Measurements from ENCODE around the gene SOX1.

SOX1 gene

GRCh38 chr13:112061367-112062061 is 5.4 kb upstream of the SOX1 start:
- Histone ChIP-seq H3K36me3 (ENCODE audit: control insufficient read depth in 1 of 2, insufficient read depth in 2 of 2, low read depth in 1 of 2, low read length in 2 of 2) (no peaks in the 10 kb centered on the region), H3K4me3 (ENCODE audit: insufficient read depth in 1 of 2, low read depth in 1 of 2, low read length in 2 of 2) (no peak overlapping the region), H2AFZ (ENCODE audit: low read depth, low read length) (no peak overlapping the region), H2BK5ac (ENCODE audit: low read depth, low read length, poor library complexity, severe bottlenecking) (no peak overlapping the region), H2BK12ac (ENCODE audit: low read length in 2 of 2) (no peak overlapping the region), H3K18ac (ENCODE audit: low read depth in 1 of 2, low read length in 2 of 2) (no peak overlapping the region), H3K4me2 (ENCODE audit: low read length, poor library complexity, severe bottlenecking) (no peak overlapping the region), H3K14ac (ENCODE audit: low read length in 2 of 2) (no peak overlapping the region), H4K91ac (ENCODE audit: low read length) (no peak overlapping the region), H4K8ac (ENCODE audit: low read length) (no peak overlapping the region), H3K9me3 (ENCODE audit: control insufficient read depth, low read length) (peaks cover 3% of the 10 kb centered on the region), H3K9ac (ENCODE audit: low read length) (no peak overlapping the region), H3K27ac (ENCODE audit: low read length, poor library complexity, severe bottlenecking) (no peak overlapping the region), H2BK15ac (ENCODE audit: low read depth, poor library complexity, severe bottlenecking) (no peak overlapping the region), H3K79me1 (replicated peaks; ENCODE audit: low read length, poor library complexity, severe bottlenecking) (no peaks in the 10 kb centered on the region), H3K27me3 (ENCODE audit: control insufficient read depth in 1 of 2, insufficient read depth in 1 of 2, low read length in 2 of 2) (peaks cover 94 to 97% of the 10 kb centered on the region in 2 experiments), H3K4me1 (ENCODE audit: control insufficient read depth, insufficient read depth, low read depth, low read length) (peaks cover 16% of the 10 kb centered on the region), H3K23ac (ENCODE audit: low read length in 2 of 2) (no peak overlapping the region), H3K4ac (ENCODE audit: low read depth in 1 of 2, low read length in 2 of 2) (no peak overlapping the region), H2AK5ac (ENCODE audit: low read length, severe bottlenecking) (no peak overlapping the region), H2BK120ac (ENCODE audit: low read depth, low read length) (no peak overlapping the region)
- DNase-seq = no peak
- WGBS = 2% methylated on average over 49 of the region's 52 CpGs

DNA sequence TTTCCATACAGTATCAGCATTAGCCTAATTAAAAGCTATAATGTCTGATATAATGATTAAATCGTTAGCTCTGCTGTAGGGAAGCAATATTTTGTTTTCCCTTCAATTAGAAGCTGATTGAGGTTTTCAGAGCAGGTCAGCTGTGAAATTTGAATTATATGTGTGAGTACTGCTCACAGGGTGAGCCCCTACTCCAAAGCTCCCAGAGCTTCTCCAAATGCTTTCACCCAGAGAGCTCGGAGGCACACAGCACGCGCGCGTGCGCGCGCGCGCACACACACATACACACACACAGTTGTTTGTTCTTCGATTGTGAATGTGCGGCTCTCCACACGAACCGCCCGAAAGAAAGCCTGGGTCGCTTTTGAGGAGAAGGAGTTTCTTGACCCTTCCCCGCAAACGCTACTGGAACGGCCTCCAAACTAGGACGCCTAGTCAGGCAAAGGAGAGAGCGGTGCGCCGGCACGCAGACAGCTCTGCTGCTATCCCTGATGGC is 4.8 kb upstream of the SOX1 start:
- H2AFZ ChIP-seq (ENCODE audit: low read depth, low read length) = no peak overlapping the region
- no peak overlapping the region for H2BK5ac ChIP-seq (ENCODE audit: low read depth, low read length, poor library complexity, severe bottlenecking)
- H3K9ac ChIP-seq (ENCODE audit: low read length) = no peak overlapping the region

GRCh38 chr13:112062571-112063570 is 4.1 kb upstream of the SOX1 start:
- Histone ChIP-seq H3K36me3 (ENCODE audit: control insufficient read depth in 1 of 2, insufficient read depth in 2 of 2, low read depth in 1 of 2, low read length in 2 of 2) (no peaks in the 10 kb centered on the region), H4K91ac (ENCODE audit: low read length) (no peak overlapping the region), H3K9me3 (ENCODE audit: control insufficient read depth, low read length) (peaks cover 3% of the 10 kb centered on the region), H3K23ac (ENCODE audit: low read length in 2 of 2) (no peak overlapping the region), H2BK120ac (ENCODE audit: low read depth, low read length) (no peak overlapping the region), H3K79me1 (replicated peaks; ENCODE audit: low read length, poor library complexity, severe bottlenecking) (no peaks in the 10 kb centered on the region), H2BK15ac (ENCODE audit: low read depth, poor library complexity, severe bottlenecking) (no peak overlapping the region), H2AK5ac (ENCODE audit: low read length, severe bottlenecking) (no peak overlapping the region), H3K27ac (ENCODE audit: low read length, poor library complexity, severe bottlenecking) (no peak overlapping the region), H3K9ac (ENCODE audit: low read length) (no peak overlapping the region), H3K4ac (ENCODE audit: low read depth in 1 of 2, low read length in 2 of 2) (no peak overlapping the region), H3K14ac (ENCODE audit: low read length in 2 of 2) (no peak overlapping the region), H3K27me3 (ENCODE audit: control insufficient read depth in 1 of 2, insufficient read depth in 1 of 2, low read length in 2 of 2) (peaks cover 83 to 93% of the 10 kb centered on the region in 2 experiments), H4K8ac (ENCODE audit: low read length) (no peak overlapping the region), H3K4me1 (ENCODE audit: control insufficient read depth, insufficient read depth, low read depth, low read length) (peaks cover 16% of the 10 kb centered on the region), H2AFZ (ENCODE audit: low read depth, low read length) (no peak overlapping the region), H3K4me3 (ENCODE audit: insufficient read depth in 1 of 2, low read depth in 1 of 2, low read length in 2 of 2) (no peak overlapping the region), H2BK5ac (ENCODE audit: low read depth, low read length, poor library complexity, severe bottlenecking) (no peak overlapping the region), H3K4me2 (ENCODE audit: low read length, poor library complexity, severe bottlenecking) (no peak overlapping the region), H3K18ac (ENCODE audit: low read depth in 1 of 2, low read length in 2 of 2) (no peak overlapping the region), H2BK12ac (ENCODE audit: low read length in 2 of 2) (no peak overlapping the region)
- WGBS = 3% methylated on average over 53 of the region's 78 CpGs
- no peak for DNase-seq

More for the DNA sequence above, 4.8 kb upstream of the SOX1 start:
- no peak overlapping the region for H4K91ac ChIP-seq (ENCODE audit: low read length)
- no peak for DNase-seq
- H3K18ac ChIP-seq (ENCODE audit: low read depth in 1 of 2, low read length in 2 of 2) = no peak overlapping the region
- no peaks in the 10 kb centered on the region for H3K36me3 ChIP-seq (ENCODE audit: control insufficient read depth in 1 of 2, insufficient read depth in 2 of 2, low read depth in 1 of 2, low read length in 2 of 2)
- H3K4ac ChIP-seq (ENCODE audit: low read depth in 1 of 2, low read length in 2 of 2) = no peak overlapping the region
- H2BK15ac ChIP-seq (ENCODE audit: low read depth, poor library complexity, severe bottlenecking) = no peak overlapping the region
- peaks cover 88 to 93% of the 10 kb centered on the region in 2 experiments for H3K27me3 ChIP-seq (ENCODE audit: control insufficient read depth in 1 of 2, insufficient read depth in 1 of 2, low read length in 2 of 2)
- peaks cover 3% of the 10 kb centered on the region for H3K9me3 ChIP-seq (ENCODE audit: control insufficient read depth, low read length)
- no peak overlapping the region for H2AK5ac ChIP-seq (ENCODE audit: low read length, severe bottlenecking)
- no peak overlapping the region for H3K14ac ChIP-seq (ENCODE audit: low read length in 2 of 2)
- no peak overlapping the region for H3K4me3 ChIP-seq (ENCODE audit: insufficient read depth in 1 of 2, low read depth in 1 of 2, low read length in 2 of 2)
- H3K23ac ChIP-seq (ENCODE audit: low read length in 2 of 2) = no peak overlapping the region
- no peak overlapping the region for H3K4me2 ChIP-seq (ENCODE audit: low read length, poor library complexity, severe bottlenecking)
- H3K27ac ChIP-seq (ENCODE audit: low read length, poor library complexity, severe bottlenecking) = no peak overlapping the region
- peaks cover 19% of the 10 kb centered on the region for H3K4me1 ChIP-seq (ENCODE audit: control insufficient read depth, insufficient read depth, low read depth, low read length)
- WGBS = 10% methylated on average over 24 of the region's 25 CpGs
- H4K8ac ChIP-seq (ENCODE audit: low read length) = no peak overlapping the region
- no peak overlapping the region for H2BK12ac ChIP-seq (ENCODE audit: low read length in 2 of 2)
- H3K79me1 ChIP-seq (replicated peaks; ENCODE audit: low read length, poor library complexity, severe bottlenecking) = no peaks in the 10 kb centered on the region
- H2BK120ac ChIP-seq (ENCODE audit: low read depth, low read length) = no peak overlapping the region

DNA sequence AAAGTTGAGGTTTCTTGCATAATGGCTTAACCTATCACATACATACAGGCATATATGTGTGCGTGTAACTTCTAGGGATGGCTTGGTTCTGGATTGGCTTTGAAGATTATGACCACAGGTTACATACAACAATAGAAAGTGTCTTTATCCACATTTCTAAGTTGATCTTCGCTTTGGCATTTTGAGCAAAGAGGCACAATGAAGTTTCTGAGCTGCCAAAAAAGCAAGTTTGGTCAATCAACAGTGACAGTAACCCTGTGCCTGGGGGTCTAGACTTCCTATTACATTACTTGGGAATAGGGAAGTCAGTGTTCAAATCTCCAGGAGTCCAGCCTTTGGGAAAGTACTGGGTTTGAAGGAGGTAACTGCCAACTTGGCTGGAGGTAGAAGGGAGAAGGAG is 3.1 kb upstream of the SOX1 start:
- WGBS = 5% methylated on average over 1 of the region's 2 CpGs
- no peak overlapping the region for H2AK5ac ChIP-seq (ENCODE audit: low read length, severe bottlenecking)
- H2BK15ac ChIP-seq (ENCODE audit: low read depth, poor library complexity, severe bottlenecking) = no peak overlapping the region
- no peak overlapping the region for H2BK120ac ChIP-seq (ENCODE audit: low read depth, low read length)
- no peak overlapping the region for H3K18ac ChIP-seq (ENCODE audit: low read depth in 1 of 2, low read length in 2 of 2)
- peaks cover 24% of the 10 kb centered on the region for H3K4me1 ChIP-seq (ENCODE audit: control insufficient read depth, insufficient read depth, low read depth, low read length)
- H2BK5ac ChIP-seq (ENCODE audit: low read depth, low read length, poor library complexity, severe bottlenecking) = no peak overlapping the region
- H3K4me3 ChIP-seq (ENCODE audit: insufficient read depth in 1 of 2, low read depth in 1 of 2, low read length in 2 of 2) = no peak overlapping the region
- H3K14ac ChIP-seq (ENCODE audit: low read length in 2 of 2) = no peak overlapping the region
- no peak overlapping the region for H3K4ac ChIP-seq (ENCODE audit: low read depth in 1 of 2, low read length in 2 of 2)
- no peak overlapping the region for H4K91ac ChIP-seq (ENCODE audit: low read length)
- peaks cover 0 to 3% of the 10 kb centered on the region in 2 experiments for H3K36me3 ChIP-seq (ENCODE audit: control insufficient read depth in 1 of 2, insufficient read depth in 2 of 2, low read depth in 1 of 2, low read length in 2 of 2)
- H3K27ac ChIP-seq (ENCODE audit: low read length, poor library complexity, severe bottlenecking) = no peak overlapping the region
- H3K9me3 ChIP-seq (ENCODE audit: control insufficient read depth, low read length) = peaks cover 3% of the 10 kb centered on the region
- no peak overlapping the region for H4K8ac ChIP-seq (ENCODE audit: low read length)
- H3K27me3 ChIP-seq (ENCODE audit: control insufficient read depth in 1 of 2, insufficient read depth in 1 of 2, low read length in 2 of 2) = peaks cover 77 to 84% of the 10 kb centered on the region in 2 experiments
- no peak overlapping the region for H3K4me2 ChIP-seq (ENCODE audit: low read length, poor library complexity, severe bottlenecking)
- no peak overlapping the region for H2AFZ ChIP-seq (ENCODE audit: low read depth, low read length)
- H3K9ac ChIP-seq (ENCODE audit: low read length) = no peak overlapping the region
- no peak for DNase-seq
- H2BK12ac ChIP-seq (ENCODE audit: low read length in 2 of 2) = no peak overlapping the region
- H3K79me1 ChIP-seq (replicated peaks; ENCODE audit: low read length, poor library complexity, severe bottlenecking) = no peaks in the 10 kb centered on the region
- H3K23ac ChIP-seq (ENCODE audit: low read length in 2 of 2) = no peak overlapping the region
